GM20431 (cell line): ENCODE results near the gene LRPAP1.

ENCODE experiments used
- in situ Hi-C: fragments of 300-500 bp; cut with MseI, MboI; formaldehyde crosslinking; loops from one replicate; pipeline ENCODE4 v1.15.0; 2020; ENCODE audit warnings: low sequenced_read_pairs; ENCODE audit not compliant: unreplicated experiment

LRPAP1 gene

GRCh38 chr4:3505231-3505630, 27.0 kb downstream of the LRPAP1 start:
- in situ Hi-C loops = no loop called here

- in situ Hi-C loops = no loop called here
These were observed 29.0 kb downstream of the LRPAP1 start for GRCh38 chr4:3502941-3503936.

GRCh38 chr4:3501825-3502425, 30.3 kb downstream of the LRPAP1 start:
- in situ Hi-C loops = no loop called here

- in situ Hi-C loops = no loop called here
These were observed 30.9 kb downstream of the LRPAP1 start for GRCh38 chr4:3501126-3501824.

- in situ Hi-C loops = no loop called here
These were observed 31.6 kb downstream of the LRPAP1 start for GRCh38 chr4:3500634-3501101.

GRCh38 chr4:3500111-3500510, 32.1 kb downstream of the LRPAP1 start:
- in situ Hi-C loops = no loop called here

- in situ Hi-C loops = no loop called here
These were observed 32.5 kb downstream of the LRPAP1 start for GRCh38 chr4:3499710-3500109.

- in situ Hi-C loops = no loop called here
These were observed 33.2 kb downstream of the LRPAP1 start for GRCh38 chr4:3498901-3499510.

- in situ Hi-C loops = no loop called here
These were observed 33.8 kb downstream of the LRPAP1 start for GRCh38 chr4:3498407-3498806.

GRCh38 chr4:3497523-3498389, 34.5 kb downstream of the LRPAP1 start:
- in situ Hi-C loops = no loop called here

GRCh38 chr4:3497095-3497494, 35.1 kb downstream of the LRPAP1 start:
- in situ Hi-C loops = no loop called here

GRCh38 chr4:3496021-3496420, 36.2 kb downstream of the LRPAP1 start:
- in situ Hi-C loops = no loop called here

GRCh38 chr4:3495204-3495975, 36.8 kb downstream of the LRPAP1 start:
- in situ Hi-C loops = no loop called here

GRCh38 chr4:3494462-3494871, 37.8 kb downstream of the LRPAP1 start:
- in situ Hi-C loops = no loop called here

GRCh38 chr4:3493720-3494461, 38.3 kb downstream of the LRPAP1 start:
- in situ Hi-C loops = no loop called here

- in situ Hi-C loops = no loop called here
These were observed 39.2 kb downstream of the LRPAP1 start for GRCh38 chr4:3492741-3493719.
